B cell (primary cell): ENCODE measurements around the gene CREB5.

Experiments used
- EZH2 ChIP-seq: IDR thresholded peaks from 2 replicates; pipeline ENCODE4 v1.6.1; 2012; ENCODE audit warnings: borderline replicate concordance, low read depth, mild to moderate bottlenecking, moderate library complexity, low read length; ENCODE audit not compliant: insufficient read depth, poor library complexity, severe bottlenecking
- TF ChIP-seq, protein P1 (sequence below): fragments of 200-600 bp; IDR thresholded peaks from one replicate; pipeline ENCODE4 v1.8.0; 2022; ENCODE audit warnings: antibody characterized with exemption, mild to moderate bottlenecking

DNA sequence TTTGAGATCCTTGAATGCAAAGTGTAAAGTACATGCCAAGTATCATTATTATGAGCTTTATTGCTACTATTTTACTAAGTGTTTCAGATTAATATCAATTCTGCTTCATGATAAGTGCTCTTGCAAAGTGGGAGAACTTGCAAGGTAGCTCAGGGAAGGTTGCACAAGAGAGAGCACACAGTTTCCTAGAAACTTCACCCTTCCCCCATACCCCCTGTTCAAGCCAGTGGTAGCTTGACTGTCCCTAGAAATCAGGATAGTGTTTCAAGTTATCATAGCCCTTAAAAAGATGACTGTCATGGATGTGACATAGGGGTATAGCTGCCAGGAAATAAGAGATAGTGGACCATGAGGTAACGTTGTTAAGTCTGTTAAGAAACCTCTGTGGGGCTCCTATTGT is 294.3 kb downstream of the CREB5 start:
- TF ChIP-seq EZH2 = no peak
- TF ChIP-seq, protein P1, sequence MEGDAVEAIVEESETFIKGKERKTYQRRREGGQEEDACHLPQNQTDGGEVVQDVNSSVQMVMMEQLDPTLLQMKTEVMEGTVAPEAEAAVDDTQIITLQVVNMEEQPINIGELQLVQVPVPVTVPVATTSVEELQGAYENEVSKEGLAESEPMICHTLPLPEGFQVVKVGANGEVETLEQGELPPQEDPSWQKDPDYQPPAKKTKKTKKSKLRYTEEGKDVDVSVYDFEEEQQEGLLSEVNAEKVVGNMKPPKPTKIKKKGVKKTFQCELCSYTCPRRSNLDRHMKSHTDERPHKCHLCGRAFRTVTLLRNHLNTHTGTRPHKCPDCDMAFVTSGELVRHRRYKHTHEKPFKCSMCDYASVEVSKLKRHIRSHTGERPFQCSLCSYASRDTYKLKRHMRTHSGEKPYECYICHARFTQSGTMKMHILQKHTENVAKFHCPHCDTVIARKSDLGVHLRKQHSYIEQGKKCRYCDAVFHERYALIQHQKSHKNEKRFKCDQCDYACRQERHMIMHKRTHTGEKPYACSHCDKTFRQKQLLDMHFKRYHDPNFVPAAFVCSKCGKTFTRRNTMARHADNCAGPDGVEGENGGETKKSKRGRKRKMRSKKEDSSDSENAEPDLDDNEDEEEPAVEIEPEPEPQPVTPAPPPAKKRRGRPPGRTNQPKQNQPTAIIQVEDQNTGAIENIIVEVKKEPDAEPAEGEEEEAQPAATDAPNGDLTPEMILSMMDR = no peak
